RWPE2 (cell line): ENCODE results near the gene KIF26B.

Experiments used
- ATAC-seq: fragments of 200-7000 bp; cut with Tn5 transposase; 3 replicates; pipeline ENCODE4 v1.9.1; 2021; ENCODE audit warnings: low read depth
- DNase-seq: peaks from one replicate; pipeline ENCODE4 v3.0.0-alpha.2; 2020; ENCODE audit warnings: low spot score
- H3K27ac ChIP-seq: fragments of 450-650 bp; 2 replicates; pipeline ENCODE4 v1.5.1; 2017; ENCODE audit warnings: mild to moderate bottlenecking; ENCODE audit not compliant: poor library complexity, severe bottlenecking
- H3K27me3 ChIP-seq: fragments of 250-450 bp; sonication (Bioruptor Pico); 2 replicates; pipeline ENCODE4 v1.5.1; 2021; ENCODE audit warnings: mild to moderate bottlenecking, moderate library complexity; ENCODE audit not compliant: insufficient read depth, poor library complexity, severe bottlenecking
- H3K36me3 ChIP-seq: fragments of 250-450 bp; sonication (Bioruptor Pico); 2 replicates; pipeline ENCODE4 v1.5.1; 2020; ENCODE audit warnings: low read depth, mild to moderate bottlenecking, moderate library complexity
- H3K4me1 ChIP-seq: fragments of 250-450 bp; sonication (Bioruptor Pico); 2 replicates; pipeline ENCODE4 v1.5.1; 2021; ENCODE audit warnings: mild to moderate bottlenecking, moderate library complexity; ENCODE audit not compliant: insufficient read depth, poor library complexity, severe bottlenecking
- H3K4me3 ChIP-seq: fragments of 250-450 bp; sonication (Bioruptor Pico); 2 replicates; pipeline ENCODE4 v1.5.1; 2021; ENCODE audit warnings: mild to moderate bottlenecking, moderate library complexity; ENCODE audit not compliant: severe bottlenecking
- H3K9me3 ChIP-seq: fragments of 250-450 bp; sonication (Bioruptor Pico); 2 replicates; pipeline ENCODE4 v1.5.1; 2021; ENCODE audit warnings: mild to moderate bottlenecking, moderate library complexity; ENCODE audit not compliant: severe bottlenecking
- CTCF ChIP-seq: fragments of 450-650 bp; IDR thresholded peaks from one replicate; pipeline ENCODE4 v1.5.1; 2017; ENCODE audit warnings: mild to moderate bottlenecking, moderate library complexity; ENCODE audit not compliant: poor library complexity, severe bottlenecking

KIF26B gene

DNA sequence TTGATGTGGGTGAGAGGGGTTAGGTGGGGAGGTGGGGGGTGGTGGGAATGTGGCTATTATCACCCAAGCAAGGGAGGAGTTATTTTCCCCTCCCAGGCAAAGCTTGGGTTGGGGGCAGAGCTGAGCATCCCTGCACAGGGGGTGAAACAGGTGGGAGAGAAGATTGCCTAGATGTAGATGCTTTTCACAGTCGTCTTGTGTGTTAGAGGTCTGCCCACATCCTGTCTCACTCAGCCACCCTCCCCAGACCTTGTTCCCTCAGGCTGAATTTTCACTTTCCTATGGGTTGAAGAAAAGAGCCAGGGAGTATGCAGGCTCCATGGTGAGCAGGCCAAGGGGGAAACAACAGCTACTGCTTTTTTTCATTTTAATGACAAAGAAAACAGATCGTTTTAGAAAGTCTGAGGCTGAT is 223.5 kb downstream of the KIF26B start:
- no peaks in the 10 kb centered on the region for H3K9me3 ChIP-seq

DNA sequence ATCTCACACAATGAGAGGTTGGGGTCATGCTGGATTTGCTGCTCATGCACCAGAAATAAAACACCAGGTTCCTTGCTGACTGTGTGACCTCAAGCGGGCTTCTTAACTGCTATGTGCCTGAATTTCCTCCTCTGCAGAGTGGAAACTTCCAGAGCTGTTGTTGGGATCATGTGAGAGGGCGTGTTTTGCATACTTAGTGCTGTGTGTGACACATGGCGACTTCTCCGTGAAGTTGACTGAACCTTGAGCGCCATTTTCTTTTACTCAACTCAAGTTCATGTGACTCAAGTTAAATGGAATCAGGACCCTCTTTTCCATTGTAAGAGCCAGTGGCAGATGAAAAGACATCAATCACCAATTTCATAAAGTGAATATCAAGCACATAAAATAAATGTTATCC is 224.0 kb downstream of the KIF26B start:
- no peak for DNase-seq
- no peaks in the 10 kb centered on the region for H3K27me3 ChIP-seq
- H3K9me3 ChIP-seq = no peaks in the 10 kb centered on the region
- H3K27ac ChIP-seq = no peak overlapping the region
- no peaks in the 10 kb centered on the region for H3K4me1 ChIP-seq
- no peak overlapping the region for H3K4me3 ChIP-seq
- no peak for ATAC-seq
- no peaks in the 10 kb centered on the region for H3K36me3 ChIP-seq
- TF ChIP-seq CTCF = no peak

More for the DNA sequence above, 223.5 kb downstream of the KIF26B start:
- no peak for TF ChIP-seq CTCF
- Histone ChIP-seq H3K36me3 (no peaks in the 10 kb centered on the region), H3K27ac (no peak overlapping the region), H3K4me1 (no peaks in the 10 kb centered on the region), H3K27me3 (no peaks in the 10 kb centered on the region), H3K4me3 (no peak overlapping the region)
- no peak for DNase-seq
- no peak for ATAC-seq

DNA sequence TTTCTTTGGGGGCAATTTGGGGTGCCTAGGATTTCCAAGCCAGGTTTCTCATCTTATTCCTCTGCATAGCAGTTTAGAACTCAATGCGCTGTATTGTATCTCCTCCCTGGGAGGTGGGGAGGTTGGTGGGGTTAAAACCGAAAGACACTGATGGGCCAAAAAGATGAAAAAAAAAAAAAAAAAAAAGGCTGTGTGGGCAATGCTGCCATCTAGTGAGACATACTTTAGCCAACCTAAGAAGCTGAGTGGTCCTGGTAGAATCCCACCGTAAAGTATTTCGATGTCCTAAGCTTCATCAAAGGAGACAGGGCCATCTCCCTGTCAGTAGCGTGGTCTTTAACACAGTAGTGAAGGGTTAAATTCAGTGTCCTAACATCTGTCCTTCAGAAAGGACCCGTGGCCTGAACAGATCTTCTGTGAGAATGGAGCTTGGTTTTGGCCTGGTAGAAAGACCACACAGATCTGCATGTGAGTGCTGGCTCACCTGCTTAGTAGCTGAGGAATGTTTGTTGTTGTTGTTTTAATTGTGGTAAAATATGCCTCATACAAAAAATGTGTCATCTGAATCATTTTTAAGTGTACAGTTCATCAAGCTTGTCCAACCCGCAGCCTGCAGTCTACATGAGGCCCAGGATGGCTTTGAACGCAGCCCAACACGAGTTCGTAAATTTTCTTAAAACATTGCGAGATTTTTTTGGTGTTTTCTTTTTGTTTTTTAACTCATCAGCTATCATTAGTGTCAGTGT is 226.2 kb downstream of the KIF26B start:
- no peak for TF ChIP-seq CTCF
- DNase-seq = no peak

DNA sequence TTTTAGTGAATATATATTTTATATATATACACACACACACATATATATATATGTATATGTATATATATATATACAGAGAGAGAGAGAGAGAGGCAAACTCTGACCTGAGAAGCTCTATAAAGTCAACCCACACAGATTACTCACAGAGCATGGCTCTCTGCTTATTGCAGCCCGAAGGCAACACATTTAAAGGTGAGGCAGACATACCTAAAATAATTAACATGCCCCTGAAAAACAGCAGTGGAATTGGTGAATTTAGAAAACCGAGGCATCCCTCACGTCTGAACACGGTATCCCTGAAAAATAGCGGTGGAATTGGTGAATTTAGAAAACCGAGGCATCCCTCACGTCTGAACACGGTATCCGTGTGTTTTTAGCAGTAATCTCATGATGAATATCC is 228.2 kb downstream of the KIF26B start:
- no peaks in the 10 kb centered on the region for H3K9me3 ChIP-seq
- no peak for TF ChIP-seq CTCF
- H3K27me3 ChIP-seq = no peaks in the 10 kb centered on the region
- no peaks in the 10 kb centered on the region for H3K36me3 ChIP-seq
- DNase-seq (no peak), ATAC-seq (no peak)
- H3K27ac ChIP-seq = no peak overlapping the region
- no peak overlapping the region for H3K4me3 ChIP-seq
- H3K4me1 ChIP-seq = no peaks in the 10 kb centered on the region

More for the DNA sequence above, 226.2 kb downstream of the KIF26B start:
- H3K27me3 ChIP-seq = no peaks in the 10 kb centered on the region
- H3K27ac ChIP-seq = no peak overlapping the region
- no peaks in the 10 kb centered on the region for H3K36me3 ChIP-seq
- no peak overlapping the region for H3K4me3 ChIP-seq
- H3K4me1 ChIP-seq = no peaks in the 10 kb centered on the region
- ATAC-seq = no peak
- no peaks in the 10 kb centered on the region for H3K9me3 ChIP-seq
